HepG2 (cell line): ENCODE data around the gene SPIN1. TPM values are rescaled to one million over a fixed set of nuclear protein-coding genes. Genes with fewer than 3 reads are reported as not detected.
A peak's percentile ranks its signal among the peaks of the same experiment; 100 is the strongest.

ENCODE experiments used
- ATAC-seq: fragments of 200-7000 bp; cut with Tn5 transposase; 3 replicates; pipeline ENCODE4 v1.9.1; 2020; ENCODE audit warnings: mild to moderate bottlenecking, moderate library complexity
- BruUV-seq: library from RNA; stranded (reverse); fragments of 400-500 nt; replicated peaks from 2 replicates; lab custom pipeline; 2021; lab: Mats Ljungman, UMichigan
- CTCF ChIA-PET: fragments of 300-600 bp; formaldehyde crosslinking; extraction: SDS; loops from one replicate; lab custom pipeline; 2021; ENCODE audit warnings: low total read pairs, inconsistent platforms, low intra/inter-chr PET ratio; lab: Yijun Ruan, JAX
- POLR2A ChIA-PET: fragments of 350-600 bp; sonication (Branson Sonifier 250); formaldehyde crosslinking; loops from one replicate; lab custom pipeline; 2020; ENCODE audit warnings: antibody characterized with exemption, inconsistent platforms; lab: Yijun Ruan, JAX
- DNase-seq: peaks from one replicate; pipeline ENCODE4 v3.0.0-alpha.2; 2015; ENCODE audit warnings: low spot score
- FAIRE-seq: peaks from 3 replicates; lab custom pipeline; 2011; peaks lifted over from hg19 to GRCh38; lab: Jason Lieb, UNC
- H2AFZ ChIP-seq: one replicate; pipeline ENCODE4 v1.6.1; 2011; ENCODE audit warnings: low read length, inconsistent platforms
- H3K27ac ChIP-seq: fragments of 300-600 bp; 3 replicates; pipeline ENCODE4 v1.8.0; 2011; ENCODE audit warnings: mixed run types, mild to moderate bottlenecking, mixed read lengths, low read length, inconsistent platforms; ENCODE audit not compliant: insufficient read depth; ENCODE audit errors: extremely low read length
- H3K27me3 ChIP-seq, 2 experiments: fragments of 200-600 bp in 1 of 2; 2 replicates in 1 of 2; 3 replicates in 1 of 2; pipeline versions ENCODE4 v1.6.0 to v1.8.0; 2011; ENCODE audit warnings: low read length in 2 of 2, mild to moderate bottlenecking in 2 of 2, moderate library complexity in 2 of 2, inconsistent platforms in 1 of 2; ENCODE audit not compliant: insufficient read depth in 2 of 2, control insufficient read depth in 1 of 2
- H3K36me3 ChIP-seq, 2 experiments: fragments of 200-600 bp in 1 of 2; replicated peaks in 1 of 2; 2 replicates in 1 of 2; 3 replicates in 1 of 2; pipeline versions ENCODE4 v1.5.1 to v1.8.0; 2011; ENCODE audit warnings: low read length in 2 of 2, inconsistent platforms in 1 of 2; ENCODE audit not compliant: insufficient read depth in 2 of 2, control insufficient read depth in 1 of 2
- H3K4me1 ChIP-seq: 2 replicates; pipeline ENCODE4 v1.5.1; 2012; ENCODE audit warnings: low read length, inconsistent platforms; ENCODE audit not compliant: insufficient read depth
- H3K4me2 ChIP-seq: 2 replicates; pipeline ENCODE4 v1.6.0; 2011; ENCODE audit warnings: low read depth, low read length, inconsistent platforms
- H3K4me3 ChIP-seq, 3 experiments: fragments of 200-600 bp in 1 of 3; sonication (generic), shearing (Covaris generic) in 1 of 3; replicated peaks in 1 of 3; 2 replicates each; pipeline ENCODE4 v1.5.1; 2011 to 2016; ENCODE audit warnings: low read length in 3 of 3, inconsistent platforms in 2 of 3, low read depth in 2 of 3, mild to moderate bottlenecking in 2 of 3, control low read depth in 1 of 3, mixed read lengths in 1 of 3; ENCODE audit not compliant: insufficient read depth in 1 of 3
- H3K79me2 ChIP-seq: one replicate; pipeline ENCODE4 v1.6.1; 2011; ENCODE audit warnings: low read length, inconsistent platforms; ENCODE audit not compliant: insufficient read depth
- H3K9ac ChIP-seq: 2 replicates; pipeline ENCODE4 v1.6.0; 2011; ENCODE audit warnings: mild to moderate bottlenecking, low read depth, low read length, inconsistent platforms; ENCODE audit not compliant: insufficient read depth
- H3K9me3 ChIP-seq: 2 replicates; pipeline ENCODE4 v1.5.1; 2012; ENCODE audit warnings: mild to moderate bottlenecking, low read length
- H4K20me1 ChIP-seq: 2 replicates; pipeline ENCODE4 v1.6.0; 2011; ENCODE audit warnings: inconsistent platforms, mild to moderate bottlenecking, low read length, moderate library complexity; ENCODE audit not compliant: insufficient read depth
- THAP11 ChIP-seq: IDR thresholded peaks from 2 replicates; pipeline ENCODE4 v1.6.1; 2016; ENCODE audit warnings: missing biosample characterization, missing genetic modification reagents
- ZBTB38 ChIP-seq: sonication (generic); formaldehyde crosslinking; IDR thresholded peaks from 2 replicates; pipeline ENCODE4 v1.5.1; 2020; ENCODE audit warnings: mild to moderate bottlenecking, missing genetic modification reagents
- whole genome bisulfite sequencing: methylation state at CpG from one replicate; pipeline ENCODE4 v1.1.6; 2017; ENCODE audit warnings: low lambda C conversion rate; 5-methylcytosine and 5-hydroxymethylcytosine counted together
- in situ Hi-C: cut with HindIII; loops from 2 replicates; pipeline ENCODE4 v1.10.0; 2017; ENCODE audit warnings: low pct_unique_long_range_greater_than_20kb; ENCODE audit not compliant: extremely low pct_ligation_motif_present
- intact Hi-C: fragments of 100-400 bp; cut with micrococcal nuclease; formaldehyde crosslinking; loops from one replicate; pipeline ENCODE4 v1.10.0; 2022; ENCODE audit not compliant: unreplicated experiment
- polyA plus RNA-seq, 8 experiments: library from polyadenylated mRNA; depleted of rRNA in 3 of 8; stranded (reverse) in 7 of 8; unstranded in 1 of 8; fragments of >200 nt; fragmentation: Illumina TruSeq in 4 of 8; extraction: Trizol in 4 of 8; gene quantifications; 2 replicates each; pipeline versions ENCODE4 v1.2.1 to v1.2.3, GENCODE V29; 2011 to 2016; ENCODE audit warnings: low read depth in 4 of 8, missing spikeins in 1 of 8, mixed read lengths in 1 of 8; ENCODE audit not compliant: insufficient read depth in 1 of 8
- total RNA-seq, 5 experiments: library from RNA; depleted of rRNA; stranded (reverse); fragments of >200 nt; fragmentation: Illumina TruSeq; extraction: Trizol; gene quantifications; 2 replicates each; pipeline ENCODE4 v1.2.3, GENCODE V29; 2016; ENCODE audit warnings: low read depth in 1 of 5
- TF ChIP-seq, protein P1 (sequence below): sonication (generic); formaldehyde crosslinking; IDR thresholded peaks from 2 replicates; pipeline ENCODE4 v1.5.1; 2020; ENCODE audit warnings: mild to moderate bottlenecking, missing genetic modification reagents
- TF ChIP-seq, protein P2 (sequence below): sonication (generic); formaldehyde crosslinking; IDR thresholded peaks from 2 replicates; pipeline ENCODE4 v1.8.1; 2023; ENCODE audit warnings: mild to moderate bottlenecking, moderate library complexity, missing genetic modification reagents

SPIN1 gene
- total and polyA plus RNA-seq, 2 of the 13 experiments (the other 11 are each of a cell fraction or from before 2014, with no cell fraction given): 20.0 to 24.3 TPM

DNA sequence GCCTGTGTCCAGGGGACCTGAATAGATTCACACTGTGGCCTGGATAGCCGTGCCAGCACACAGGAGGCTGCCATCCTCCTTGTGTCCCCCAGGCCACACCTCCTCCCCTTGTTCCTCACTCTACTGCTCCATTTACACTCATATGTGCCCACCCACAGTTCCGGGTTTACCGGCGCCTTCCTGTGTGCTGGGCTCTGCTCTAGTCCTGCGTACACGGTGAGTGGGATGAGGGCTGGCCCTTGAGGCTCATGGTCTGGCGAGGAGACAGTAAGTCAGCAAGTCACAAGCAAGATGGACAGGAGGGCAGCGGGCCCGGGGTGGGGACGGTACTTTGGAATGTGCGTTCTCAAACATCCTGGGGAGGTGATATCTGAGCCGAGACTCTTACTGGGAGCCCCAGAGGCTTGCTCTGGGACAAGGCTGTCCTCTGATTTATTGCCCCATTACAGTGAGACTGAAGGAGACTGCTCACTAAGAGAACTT, 114.3 kb downstream of the SPIN1 start (continued):
- TF ChIP-seq, protein P1, sequence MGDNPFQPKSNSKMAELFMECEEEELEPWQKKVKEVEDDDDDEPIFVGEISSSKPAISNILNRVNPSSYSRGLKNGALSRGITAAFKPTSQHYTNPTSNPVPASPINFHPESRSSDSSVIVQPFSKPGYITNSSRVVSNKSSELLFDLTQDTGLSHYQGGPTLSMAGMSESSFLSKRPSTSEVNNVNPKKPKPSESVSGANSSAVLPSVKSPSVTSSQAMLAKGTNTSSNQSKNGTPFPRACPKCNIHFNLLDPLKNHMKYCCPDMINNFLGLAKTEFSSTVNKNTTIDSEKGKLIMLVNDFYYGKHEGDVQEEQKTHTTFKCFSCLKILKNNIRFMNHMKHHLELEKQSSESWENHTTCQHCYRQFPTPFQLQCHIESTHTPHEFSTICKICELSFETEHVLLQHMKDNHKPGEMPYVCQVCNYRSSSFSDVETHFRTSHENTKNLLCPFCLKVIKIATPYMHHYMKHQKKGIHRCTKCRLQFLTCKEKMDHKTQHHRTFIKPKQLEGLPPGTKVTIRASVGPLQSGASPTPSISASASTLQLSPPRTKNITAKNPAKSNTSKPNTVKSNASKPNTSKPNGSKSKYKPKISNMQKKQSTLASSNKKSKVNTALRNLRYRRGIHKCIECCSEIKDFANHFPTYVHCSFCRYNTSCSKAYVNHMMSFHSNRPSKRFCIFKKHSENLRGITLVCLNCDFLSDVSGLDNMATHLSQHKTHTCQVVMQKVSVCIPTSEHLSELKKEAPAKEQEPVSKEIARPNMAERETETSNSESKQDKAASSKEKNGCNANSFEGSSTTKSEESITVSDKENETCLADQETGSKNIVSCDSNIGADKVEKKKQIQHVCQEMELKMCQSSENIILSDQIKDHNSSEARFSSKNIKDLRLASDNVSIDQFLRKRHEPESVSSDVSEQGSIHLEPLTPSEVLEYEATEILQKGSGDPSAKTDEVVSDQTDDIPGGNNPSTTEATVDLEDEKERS (CRISPR knock-in tag): no peak
- TF ChIP-seq ZBTB38 (CRISPR knock-in tag): no peak
- TF ChIP-seq THAP11 (CRISPR knock-in tag): no peak

DNA sequence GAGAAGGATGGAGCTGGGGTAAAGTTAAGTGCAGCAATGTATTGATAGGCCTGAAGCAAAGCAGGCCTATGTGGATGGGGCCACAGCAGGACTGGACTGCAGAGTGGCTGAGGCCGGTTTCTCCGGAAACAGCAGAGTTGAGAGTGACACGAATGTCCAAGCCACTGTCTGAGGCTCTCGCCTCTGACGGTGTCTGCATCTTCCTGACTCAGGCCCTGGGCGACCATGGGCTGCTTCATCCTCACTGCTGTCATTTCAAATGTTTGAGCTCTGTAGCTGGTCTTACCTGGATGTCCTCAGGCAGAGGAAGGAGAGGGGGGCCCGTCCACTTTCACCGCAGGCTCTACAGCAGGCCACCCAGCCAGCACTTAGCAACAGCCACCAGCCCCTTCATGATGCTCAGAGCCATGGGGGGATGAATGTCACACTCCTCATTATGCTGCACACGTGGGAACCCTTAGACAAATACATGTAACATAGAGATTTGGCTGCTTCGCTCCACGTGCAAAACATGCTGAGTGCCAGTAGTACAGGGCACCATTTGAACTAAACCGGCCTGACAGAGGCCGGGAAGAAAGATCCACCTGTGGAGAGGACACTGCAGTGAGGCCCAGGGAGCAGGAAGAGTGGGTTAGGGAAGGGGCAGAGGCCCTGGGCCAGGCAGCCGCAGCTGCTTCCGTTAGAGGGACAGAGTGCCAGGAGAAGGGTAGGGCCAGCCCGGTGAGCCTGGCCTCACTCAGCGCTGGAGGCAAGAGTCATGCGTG, 115.0 kb downstream of the SPIN1 start:
- intact Hi-C loops: no loop called here
- no peaks in the 10 kb centered on the region for H3K27me3 ChIP-seq
- H3K4me3 ChIP-seq: no peak overlapping the region
- ChIA-PET POLR2A (no interaction called here), CTCF (no interaction called here)
- no peak for DNase-seq
- H3K27ac ChIP-seq: no peak overlapping the region
- no peaks in the 10 kb centered on the region for H3K4me1 ChIP-seq
- no peaks in the 10 kb centered on the region for H3K36me3 ChIP-seq
- no peak for FAIRE-seq
- H3K4me2 ChIP-seq: no peak overlapping the region
- no peak overlapping the region for H3K9ac ChIP-seq
- WGBS: 56% methylated on average over 10 of the region's 18 CpGs
- in situ Hi-C loops: no loop called here
- H3K9me3 ChIP-seq: no peaks in the 10 kb centered on the region
- no peak overlapping the region for H2AFZ ChIP-seq
- TF ChIP-seq, protein P2, sequence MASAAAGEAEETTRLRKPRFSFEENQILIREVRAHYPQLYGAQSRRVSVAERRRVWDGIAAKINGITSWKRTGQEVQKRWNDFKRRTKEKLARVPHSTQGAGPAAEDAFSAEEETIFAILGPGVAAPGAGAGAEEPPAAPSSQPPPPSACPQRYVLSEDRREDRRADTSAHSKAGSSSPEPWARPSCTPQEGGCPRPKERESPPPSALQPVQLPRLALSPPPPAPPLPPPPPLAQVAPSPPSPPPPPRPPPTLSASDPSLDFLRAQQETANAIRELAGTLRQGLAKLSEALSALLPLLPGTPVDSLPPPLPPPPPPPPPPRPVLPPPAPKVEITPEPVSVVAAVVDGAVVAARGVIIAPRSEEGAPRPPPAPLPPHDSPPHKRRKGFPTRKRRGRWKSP (CRISPR knock-in tag): no peak
- TF ChIP-seq, all 625 proteins: peak for 0
- BruUV-seq: no TSS peak
- no peaks in the 10 kb centered on the region for H4K20me1 ChIP-seq
- peak; percentile 31 for ATAC-seq
- no peaks in the 10 kb centered on the region for H3K79me2 ChIP-seq
